ENCODE measurements around the gene NSD1.

DNA sequence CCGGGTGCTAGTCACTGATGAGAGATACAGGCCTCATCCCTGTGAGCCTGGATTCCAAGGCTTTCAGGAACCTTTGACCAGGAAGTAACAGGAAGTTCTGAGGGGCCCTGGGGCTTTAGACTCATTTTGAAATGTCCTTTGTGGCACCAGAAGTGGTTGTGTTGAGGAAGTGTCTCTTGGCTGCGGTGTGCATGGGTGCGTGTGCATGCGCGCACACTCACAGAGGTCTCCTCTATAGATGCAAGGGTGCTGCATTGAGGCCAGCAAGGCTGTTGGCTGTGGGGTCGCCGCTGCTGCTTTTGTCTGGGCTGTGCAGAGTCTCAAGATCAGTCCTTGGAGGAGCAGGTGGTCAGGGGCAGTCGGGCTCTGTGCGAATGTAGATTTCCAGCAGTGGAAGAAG is 162.4 kb downstream of the NSD1 start:
- TF ChIP-seq EZH2 (IDR thresholded peaks at IDR 0.05; ENCODE audit: low read length, missing control alignments) = no peak
- TF ChIP-seq, protein P1, sequence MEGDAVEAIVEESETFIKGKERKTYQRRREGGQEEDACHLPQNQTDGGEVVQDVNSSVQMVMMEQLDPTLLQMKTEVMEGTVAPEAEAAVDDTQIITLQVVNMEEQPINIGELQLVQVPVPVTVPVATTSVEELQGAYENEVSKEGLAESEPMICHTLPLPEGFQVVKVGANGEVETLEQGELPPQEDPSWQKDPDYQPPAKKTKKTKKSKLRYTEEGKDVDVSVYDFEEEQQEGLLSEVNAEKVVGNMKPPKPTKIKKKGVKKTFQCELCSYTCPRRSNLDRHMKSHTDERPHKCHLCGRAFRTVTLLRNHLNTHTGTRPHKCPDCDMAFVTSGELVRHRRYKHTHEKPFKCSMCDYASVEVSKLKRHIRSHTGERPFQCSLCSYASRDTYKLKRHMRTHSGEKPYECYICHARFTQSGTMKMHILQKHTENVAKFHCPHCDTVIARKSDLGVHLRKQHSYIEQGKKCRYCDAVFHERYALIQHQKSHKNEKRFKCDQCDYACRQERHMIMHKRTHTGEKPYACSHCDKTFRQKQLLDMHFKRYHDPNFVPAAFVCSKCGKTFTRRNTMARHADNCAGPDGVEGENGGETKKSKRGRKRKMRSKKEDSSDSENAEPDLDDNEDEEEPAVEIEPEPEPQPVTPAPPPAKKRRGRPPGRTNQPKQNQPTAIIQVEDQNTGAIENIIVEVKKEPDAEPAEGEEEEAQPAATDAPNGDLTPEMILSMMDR (conservative IDR thresholded peaks at IDR 0.05 in 1 of 2, IDR thresholded peaks at IDR 0.05 in 1 of 2; ENCODE audit: low read depth in 1 of 2, low read length in 2 of 2) = no peak

All from fibroblast of lung (primary cell).